NB4 (cell line): ENCODE results near the gene PNPO.

Experiments used
- DNase-seq: peaks from one replicate; pipeline ENCODE4 v3.0.0; 2010; ENCODE audit warnings: low read depth
- H3K4me3 ChIP-seq: one replicate; pipeline ENCODE4 v1.5.1; 2011; ENCODE audit warnings: mild to moderate bottlenecking, low read depth, low read length, moderate library complexity
- MYC ChIP-seq: IDR thresholded peaks from 2 replicates; pipeline ENCODE4 v1.6.1; 2011; ENCODE audit warnings: low read depth, low read length
- POLR2A ChIP-seq: IDR thresholded peaks from 2 replicates; pipeline ENCODE4 v1.6.1; 2011; ENCODE audit warnings: mild to moderate bottlenecking; ENCODE audit not compliant: insufficient read length; ENCODE audit errors: extremely low read depth
- TF ChIP-seq, protein P1 (sequence below): IDR thresholded peaks from one replicate; pipeline ENCODE4 v1.5.1; 2012; ENCODE audit warnings: low read depth, low read length
- TF ChIP-seq, protein P2 (sequence below): IDR thresholded peaks from 2 replicates; pipeline ENCODE4 v1.6.1; 2011; ENCODE audit warnings: low read depth, low read length

The PNPO gene

DNA sequence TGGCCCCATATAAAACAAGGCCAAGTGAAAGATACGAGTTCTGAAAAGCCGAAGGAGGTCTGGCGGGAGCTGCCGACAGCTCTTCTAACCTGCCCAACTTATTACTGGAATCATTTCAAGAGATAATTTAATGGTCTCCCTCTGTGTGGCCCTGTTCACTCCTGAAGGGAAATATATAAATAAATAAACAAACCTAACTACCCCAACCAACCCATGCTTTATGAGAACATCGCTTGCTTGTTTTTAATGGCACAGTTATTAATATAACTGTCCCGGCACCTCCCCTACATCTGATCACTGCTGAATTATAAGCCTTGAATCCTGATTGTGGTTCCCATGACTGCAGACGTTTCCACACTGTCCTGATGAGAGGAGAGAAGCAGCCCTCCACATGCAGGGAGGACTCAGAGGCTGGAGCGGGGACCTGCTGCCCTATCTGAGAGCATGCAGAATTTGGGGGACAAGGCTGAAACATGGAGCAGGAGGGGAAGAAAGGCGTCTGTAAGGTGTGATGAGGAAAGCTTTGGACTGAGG is 51.7 kb downstream of the PNPO start:
- H3K4me3 ChIP-seq: no peak overlapping the region
- TF ChIP-seq, protein P1, sequence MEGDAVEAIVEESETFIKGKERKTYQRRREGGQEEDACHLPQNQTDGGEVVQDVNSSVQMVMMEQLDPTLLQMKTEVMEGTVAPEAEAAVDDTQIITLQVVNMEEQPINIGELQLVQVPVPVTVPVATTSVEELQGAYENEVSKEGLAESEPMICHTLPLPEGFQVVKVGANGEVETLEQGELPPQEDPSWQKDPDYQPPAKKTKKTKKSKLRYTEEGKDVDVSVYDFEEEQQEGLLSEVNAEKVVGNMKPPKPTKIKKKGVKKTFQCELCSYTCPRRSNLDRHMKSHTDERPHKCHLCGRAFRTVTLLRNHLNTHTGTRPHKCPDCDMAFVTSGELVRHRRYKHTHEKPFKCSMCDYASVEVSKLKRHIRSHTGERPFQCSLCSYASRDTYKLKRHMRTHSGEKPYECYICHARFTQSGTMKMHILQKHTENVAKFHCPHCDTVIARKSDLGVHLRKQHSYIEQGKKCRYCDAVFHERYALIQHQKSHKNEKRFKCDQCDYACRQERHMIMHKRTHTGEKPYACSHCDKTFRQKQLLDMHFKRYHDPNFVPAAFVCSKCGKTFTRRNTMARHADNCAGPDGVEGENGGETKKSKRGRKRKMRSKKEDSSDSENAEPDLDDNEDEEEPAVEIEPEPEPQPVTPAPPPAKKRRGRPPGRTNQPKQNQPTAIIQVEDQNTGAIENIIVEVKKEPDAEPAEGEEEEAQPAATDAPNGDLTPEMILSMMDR: no peak
- no peak for TF ChIP-seq MYC
- no peak for DNase-seq

DNA sequence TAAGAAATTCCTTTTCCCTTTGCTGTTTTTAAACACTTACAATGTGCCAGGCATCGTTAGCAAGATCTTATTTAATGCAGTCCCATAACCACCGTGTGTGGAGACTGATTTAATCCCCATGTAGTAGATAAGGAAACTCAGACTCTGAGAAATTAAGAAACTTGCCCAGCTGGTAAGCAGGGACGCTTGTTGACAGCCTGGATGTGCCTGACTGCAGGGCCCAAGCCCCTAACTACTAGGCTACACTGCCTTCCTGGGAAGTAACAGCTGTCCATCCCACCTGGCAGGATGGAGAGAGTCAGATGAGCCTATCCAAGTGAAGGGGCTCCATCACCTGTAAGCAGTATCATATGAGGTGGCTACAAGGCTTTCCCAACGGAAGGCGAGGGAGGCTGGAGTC is 52.6 kb downstream of the PNPO start:
- H3K4me3 ChIP-seq: no peak overlapping the region
- DNase-seq: no peak
- TF ChIP-seq, protein P1: no peak
- TF ChIP-seq MYC (no peak), POLR2A (no peak)
- TF ChIP-seq, protein P2, sequence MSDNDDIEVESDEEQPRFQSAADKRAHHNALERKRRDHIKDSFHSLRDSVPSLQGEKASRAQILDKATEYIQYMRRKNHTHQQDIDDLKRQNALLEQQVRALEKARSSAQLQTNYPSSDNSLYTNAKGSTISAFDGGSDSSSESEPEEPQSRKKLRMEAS: no peak

DNA sequence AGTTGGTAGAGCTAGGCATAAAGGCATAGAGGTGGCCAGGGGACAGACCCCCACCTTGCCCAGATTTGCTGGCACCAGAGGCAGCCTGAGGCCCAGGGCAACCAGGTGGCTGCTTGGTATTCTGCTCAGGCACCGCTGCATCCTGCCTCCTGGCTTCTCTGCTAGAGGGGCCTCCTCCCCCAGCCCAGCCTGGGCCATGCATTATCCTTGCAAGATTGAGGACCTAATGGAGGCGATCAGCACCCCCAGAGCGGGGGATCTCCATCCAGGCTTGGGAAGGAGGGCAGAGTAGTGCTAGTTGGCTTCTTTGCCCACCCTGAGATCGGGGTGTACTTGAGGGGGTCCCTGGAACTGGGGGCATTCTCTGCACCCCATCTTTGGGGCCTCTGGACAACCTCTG is 53.4 kb downstream of the PNPO start:
- no peak for DNase-seq
- TF ChIP-seq, protein P2: no peak
- TF ChIP-seq POLR2A (no peak), MYC (no peak)
- TF ChIP-seq, protein P1: no peak

DNA sequence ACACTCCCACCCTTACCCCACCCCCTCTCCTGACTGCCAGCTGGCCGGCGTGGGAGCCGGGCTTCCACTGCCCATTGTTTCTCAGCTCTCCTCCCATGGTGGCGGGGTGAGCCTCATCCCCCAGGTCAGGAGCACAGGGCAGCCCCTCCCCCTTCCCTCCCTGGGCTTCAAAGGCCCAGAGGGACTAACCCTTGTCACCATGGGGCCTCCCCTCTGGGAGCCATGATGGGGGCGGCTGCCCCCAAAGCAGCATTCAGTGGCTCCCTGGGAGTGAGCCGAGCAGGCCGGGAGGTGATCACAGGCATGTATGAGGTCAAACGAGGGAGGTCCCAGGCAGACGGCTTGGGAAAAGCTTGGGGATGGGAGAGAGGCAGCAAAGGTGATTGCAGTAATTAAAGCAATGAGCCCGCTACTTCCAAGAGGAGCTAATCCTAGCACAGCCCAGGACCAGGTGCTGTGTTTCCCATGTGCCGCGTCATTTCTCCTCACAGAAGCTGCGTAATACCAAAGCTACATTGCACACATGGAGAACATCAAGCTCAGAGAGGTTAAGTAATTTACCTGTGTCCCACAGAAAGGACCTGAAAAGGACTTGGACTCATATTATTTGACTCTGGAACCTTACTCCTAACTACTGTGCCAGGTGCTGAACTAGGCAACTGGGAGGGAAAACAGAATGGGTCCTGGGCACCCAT is 54.0 kb downstream of the PNPO start:
- no peak for DNase-seq
- no peak overlapping the region for H3K4me3 ChIP-seq
- TF ChIP-seq MYC (no peak), POLR2A (no peak)
- TF ChIP-seq, protein P1: no peak
- TF ChIP-seq, protein P2: no peak

More for the DNA sequence above, 53.4 kb downstream of the PNPO start:
- no peak overlapping the region for H3K4me3 ChIP-seq

DNA sequence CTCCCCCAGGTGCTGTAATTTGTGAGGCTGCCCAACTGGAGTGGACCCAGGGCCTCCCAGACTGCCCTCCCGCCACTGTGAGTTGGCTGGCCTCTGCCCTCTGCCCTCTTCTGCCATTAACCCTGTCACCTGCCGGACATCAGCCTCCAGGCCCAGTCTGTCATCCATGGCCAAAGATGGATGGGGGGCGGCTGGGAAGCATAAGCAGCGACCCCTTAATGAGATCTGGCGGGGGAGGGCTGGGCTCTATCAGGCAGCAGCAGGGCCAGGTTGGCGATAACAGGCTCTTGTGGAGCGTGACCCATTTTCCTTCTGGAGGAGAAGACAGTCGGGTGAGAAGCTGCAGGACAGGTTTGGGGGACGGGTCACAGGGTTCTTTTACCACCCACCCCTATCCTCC is 54.8 kb downstream of the PNPO start:
- no peak for TF ChIP-seq POLR2A
- TF ChIP-seq, protein P1: no peak
- TF ChIP-seq, protein P2: no peak
- TF ChIP-seq MYC: no peak
- no peak for DNase-seq
- no peak overlapping the region for H3K4me3 ChIP-seq

DNA sequence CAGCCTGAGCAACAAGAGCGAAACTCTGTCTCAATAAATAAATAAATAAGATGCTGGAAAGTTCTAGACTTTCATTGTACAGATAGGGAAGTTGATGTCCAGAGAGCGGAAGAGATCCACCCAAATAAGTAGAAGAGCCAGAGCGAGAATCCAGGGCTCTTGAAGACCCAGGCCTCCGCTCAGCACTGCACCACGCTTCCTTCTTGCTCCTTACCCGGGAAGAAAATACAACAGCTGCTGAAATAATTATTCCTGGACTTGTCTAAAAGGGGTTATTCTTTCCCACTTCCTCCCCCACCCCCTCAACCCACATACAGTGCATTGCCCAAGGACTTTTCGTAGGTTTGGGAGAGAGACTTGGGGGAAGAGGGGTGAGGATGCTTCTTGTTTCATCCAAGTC is 56.2 kb downstream of the PNPO start:
- H3K4me3 ChIP-seq: no peak overlapping the region
- no peak for TF ChIP-seq POLR2A
- TF ChIP-seq, protein P2: no peak
- TF ChIP-seq, protein P1: no peak
- TF ChIP-seq MYC: no peak
- DNase-seq: no peak
